SJSA1 (cell line): ENCODE measurements around the gene BTBD6. TPM values are rescaled to one million over a fixed set of nuclear protein-coding genes. Genes with fewer than 3 reads are reported as not detected.

Experiments
- DNase-seq, 2 experiments: peaks; one replicate each; pipeline ENCODE4 v3.0.0-alpha.2; 2015 to 2020; ENCODE audit warnings: low spot score in 2 of 2, low read depth in 1 of 2
- H3K27ac ChIP-seq: fragments of 250-450 bp; sonication (Bioruptor Pico); 2 replicates; pipeline ENCODE4 v1.5.1; 2020; ENCODE audit warnings: mild to moderate bottlenecking, moderate library complexity
- H3K27me3 ChIP-seq: fragments of 250-450 bp; sonication (Bioruptor Pico); replicated peaks from 2 replicates; pipeline ENCODE4 v1.5.1; 2020; ENCODE audit warnings: mild to moderate bottlenecking, moderate library complexity
- H3K36me3 ChIP-seq: fragments of 250-450 bp; sonication (Bioruptor Pico); 2 replicates; pipeline ENCODE4 v1.5.1; 2020; ENCODE audit warnings: mild to moderate bottlenecking
- H3K4me1 ChIP-seq: fragments of 250-450 bp; sonication (Bioruptor Pico); replicated peaks from 2 replicates; pipeline ENCODE4 v1.6.1; 2021; ENCODE audit warnings: mild to moderate bottlenecking
- H3K4me3 ChIP-seq: fragments of 250-450 bp; sonication (Bioruptor Pico); 2 replicates; pipeline ENCODE4 v1.5.1; 2020; ENCODE audit warnings: mild to moderate bottlenecking
- H3K9me3 ChIP-seq: fragments of 250-450 bp; sonication (Bioruptor Pico); replicated peaks from 2 replicates; pipeline ENCODE4 v1.5.1; 2020; ENCODE audit warnings: mild to moderate bottlenecking
- total RNA-seq: library from RNA; depleted of rRNA; stranded (reverse); fragments of >200 nt; shearing (Covaris generic); gene quantifications from 2 replicates; pipeline ENCODE4 v1.2.3, GENCODE V29; 2014

BTBD6 gene
- total RNA-seq, 1 experiment from 2014 or later = 80.3 TPM

DNA sequence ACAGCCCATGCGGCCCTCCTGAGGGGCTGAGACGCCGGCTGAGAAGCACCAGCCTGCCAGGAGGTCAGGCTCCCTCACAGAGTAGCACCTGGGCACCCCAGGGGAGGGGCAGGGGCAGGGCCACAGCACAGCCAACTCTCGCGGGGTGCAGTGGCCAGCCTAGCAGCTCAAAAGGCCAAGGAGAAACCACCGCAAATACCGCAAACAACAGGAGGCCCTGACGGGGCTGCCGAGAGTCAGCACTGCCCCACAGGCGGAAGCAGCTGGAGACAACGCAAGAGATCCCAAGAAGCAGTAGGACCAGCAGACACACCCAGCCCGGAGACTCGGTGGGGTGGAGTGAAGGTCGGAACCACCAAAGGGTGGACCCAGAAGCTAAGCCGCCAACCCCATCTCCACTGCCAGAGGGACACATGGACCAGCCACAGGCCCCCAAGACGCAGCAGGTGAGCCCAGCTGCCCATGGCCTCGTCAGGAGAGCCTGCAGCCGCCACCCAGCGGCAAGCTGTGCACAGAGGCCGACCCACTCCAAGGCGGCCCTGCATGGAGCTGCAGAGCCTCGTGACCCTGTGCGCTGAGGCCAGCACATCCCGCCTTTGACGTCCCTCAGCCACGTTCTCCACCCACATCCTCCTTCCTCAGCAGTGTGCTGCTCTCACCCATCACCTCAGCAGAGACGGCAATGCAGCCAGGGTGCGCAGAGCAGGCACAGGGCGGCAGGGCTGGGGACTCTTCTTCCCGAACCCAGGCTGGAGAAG lies 31.7 kb upstream of the BTBD6 start:
- Histone ChIP-seq H3K27me3 (no peaks in the 10 kb centered on the region), H3K27ac (no peak overlapping the region), H3K36me3 (peaks cover 35% of the 10 kb centered on the region), H3K4me1 (no peaks in the 10 kb centered on the region), H3K4me3 (no peak overlapping the region), H3K9me3 (no peaks in the 10 kb centered on the region)
- DNase-seq = no peak

GRCh38 chr14:105217774-105218173 lies 30.6 kb upstream of the BTBD6 start:
- no peak overlapping the region for H3K27ac ChIP-seq
- H3K27me3 ChIP-seq = no peaks in the 10 kb centered on the region
- no peaks in the 10 kb centered on the region for H3K4me1 ChIP-seq
- no peak for DNase-seq
- H3K9me3 ChIP-seq = no peaks in the 10 kb centered on the region
- H3K36me3 ChIP-seq = peaks cover 36% of the 10 kb centered on the region
- H3K4me3 ChIP-seq = no peak overlapping the region

DNA sequence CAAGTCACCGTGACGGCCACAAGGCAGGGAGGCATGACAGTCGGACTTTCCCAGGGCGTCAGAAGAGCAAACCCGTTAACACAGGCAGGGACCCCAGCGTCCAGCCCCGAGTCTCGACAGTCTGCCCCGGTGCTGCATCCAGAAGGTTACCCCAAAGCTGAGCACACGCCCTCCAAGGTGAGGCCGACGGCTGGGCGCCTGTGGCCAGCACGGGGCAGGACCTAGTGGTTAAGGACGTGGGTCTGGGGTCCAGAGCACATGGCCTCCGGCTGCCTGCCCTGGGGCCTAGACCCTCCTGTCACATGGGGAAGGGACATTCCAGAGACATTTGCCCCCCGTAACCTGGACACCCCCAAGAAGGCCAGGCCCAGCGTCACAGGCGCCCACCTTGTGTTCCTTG lies 29.7 kb upstream of the BTBD6 start:
- no peak overlapping the region for H3K4me3 ChIP-seq
- no peak for DNase-seq
- H3K4me1 ChIP-seq = peaks cover 2% of the 10 kb centered on the region; the same call in 1 of the 2 replicates
- H3K36me3 ChIP-seq = peaks cover 38% of the 10 kb centered on the region
- H3K9me3 ChIP-seq = no peaks in the 10 kb centered on the region
- no peak overlapping the region for H3K27ac ChIP-seq
- H3K27me3 ChIP-seq = no peaks in the 10 kb centered on the region

- H3K4me3 ChIP-seq = no peak overlapping the region
- H3K27me3 ChIP-seq = no peaks in the 10 kb centered on the region
- peaks cover 3% of the 10 kb centered on the region; the same call in 1 of the 2 replicates for H3K4me1 ChIP-seq
- H3K9me3 ChIP-seq = no peaks in the 10 kb centered on the region
- H3K36me3 ChIP-seq = peaks cover 43% of the 10 kb centered on the region
- no peak overlapping the region for H3K27ac ChIP-seq
- DNase-seq = no peak
These were observed 29.2 kb upstream of the BTBD6 start for GRCh38 chr14:105219043-105219612.

GRCh38 chr14:105219753-105220152 lies 28.6 kb upstream of the BTBD6 start:
- no peaks in the 10 kb centered on the region for H3K27me3 ChIP-seq
- H3K4me1 ChIP-seq = peaks cover 3% of the 10 kb centered on the region; the same call in 1 of the 2 replicates
- H3K36me3 ChIP-seq = peaks cover 47% of the 10 kb centered on the region
- no peak overlapping the region for H3K4me3 ChIP-seq
- H3K27ac ChIP-seq = no peak overlapping the region
- no peak for DNase-seq
- no peaks in the 10 kb centered on the region for H3K9me3 ChIP-seq

DNA sequence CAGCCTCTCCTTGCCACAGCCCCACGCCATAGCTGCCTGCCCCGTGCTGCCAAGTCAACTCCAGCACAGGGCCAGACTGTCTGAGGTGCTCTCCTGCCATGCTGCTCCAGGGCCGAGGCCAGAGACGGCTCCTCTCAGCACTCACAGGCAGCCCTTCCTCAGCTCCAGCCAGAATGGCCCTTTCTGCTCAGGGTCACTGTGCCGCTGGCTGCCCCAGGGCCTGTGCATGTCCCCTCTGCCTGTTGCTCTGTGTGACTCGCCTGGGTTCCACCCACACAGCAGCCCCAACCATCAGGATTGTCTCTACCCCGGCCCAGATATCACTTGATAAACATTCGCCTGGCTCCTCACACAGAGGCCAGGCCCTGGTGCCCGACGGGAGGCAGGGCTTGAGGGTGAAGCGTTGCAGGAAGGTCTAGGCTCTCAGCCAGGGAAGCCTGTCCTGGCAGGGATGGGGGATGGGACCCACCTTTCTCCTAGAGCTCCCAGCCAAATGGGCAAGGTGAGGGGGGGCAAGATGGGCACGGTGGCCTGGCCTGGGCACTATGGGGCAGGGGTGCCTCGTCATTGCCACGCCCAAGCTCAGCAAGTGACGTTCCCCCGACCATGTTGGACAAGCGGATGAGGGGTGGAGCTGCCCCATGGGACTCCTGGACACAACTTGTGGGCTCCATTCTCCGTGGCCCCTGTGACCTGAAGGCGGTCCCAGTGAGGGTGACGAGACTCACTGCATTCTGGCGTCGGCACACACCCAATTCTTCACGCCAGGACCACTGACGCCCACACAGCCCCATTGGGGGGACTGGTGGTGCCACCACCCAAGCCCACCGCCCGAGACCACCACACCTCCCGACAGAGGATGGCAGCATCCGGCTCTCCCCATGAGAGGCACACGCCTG lies 27.4 kb upstream of the BTBD6 start:
- DNase-seq = no peak
- Histone ChIP-seq H3K4me3 (no peak overlapping the region), H3K27me3 (no peaks in the 10 kb centered on the region), H3K36me3 (peaks cover 50% of the 10 kb centered on the region), H3K4me1 (peaks cover 3% of the 10 kb centered on the region; the same call in 1 of the 2 replicates), H3K27ac (no peak overlapping the region), H3K9me3 (no peaks in the 10 kb centered on the region)

DNA sequence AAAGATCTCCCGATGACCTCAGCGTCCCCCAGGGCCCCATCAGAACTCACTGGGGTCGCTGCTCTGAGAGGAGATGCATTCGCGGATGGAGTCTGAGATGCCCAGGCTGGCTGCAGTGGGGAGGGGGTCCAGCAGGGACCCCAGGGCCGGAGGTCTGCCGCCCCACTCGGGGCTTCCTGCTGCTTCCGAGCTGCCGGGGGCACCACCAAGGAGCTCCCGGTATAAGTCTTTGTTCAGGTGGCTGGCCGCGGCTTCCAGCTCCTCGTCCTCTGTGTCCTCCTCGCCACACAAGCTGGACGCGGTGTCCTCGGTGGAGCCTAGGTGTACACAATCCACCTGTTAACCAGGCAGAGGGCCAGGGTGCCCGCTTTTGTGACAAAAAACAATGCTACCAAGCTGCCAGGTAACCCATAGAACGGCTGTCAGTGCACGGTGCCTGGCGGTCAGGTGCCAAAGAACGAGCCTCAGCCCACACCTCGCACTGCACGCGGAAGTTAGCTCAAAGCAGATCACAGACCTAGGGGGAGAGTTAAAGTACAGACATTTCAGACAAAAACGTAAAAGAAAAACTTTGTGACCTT lies 26.6 kb upstream of the BTBD6 start:
- no peaks in the 10 kb centered on the region for H3K27me3 ChIP-seq

DNA sequence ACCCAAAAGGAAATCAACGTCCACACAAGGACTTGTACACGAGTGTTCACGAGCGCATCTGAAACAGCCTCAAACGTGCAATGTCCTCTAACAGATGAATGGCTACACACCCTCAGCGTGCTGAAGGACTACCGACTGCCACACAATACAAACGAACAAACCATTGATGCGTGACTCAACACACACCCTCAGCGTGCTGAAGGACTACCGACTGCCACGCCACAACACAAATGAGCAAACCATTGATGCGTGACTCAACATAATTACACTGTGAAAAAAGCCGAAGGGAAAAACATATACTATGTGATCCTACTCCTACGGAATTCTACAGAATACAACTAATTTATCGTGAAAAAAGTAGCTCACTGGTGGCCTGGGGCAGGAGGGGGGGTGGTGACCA lies 25.1 kb upstream of the BTBD6 start:
- DNase-seq = peak in 1 of 2 experiments; percentile 29
- Histone ChIP-seq H3K9me3 (no peaks in the 10 kb centered on the region), H3K36me3 (peaks cover 49% of the 10 kb centered on the region), H3K4me1 (peaks cover 3% of the 10 kb centered on the region; the same call in 1 of the 2 replicates), H3K27me3 (no peaks in the 10 kb centered on the region), H3K27ac (no peak overlapping the region), H3K4me3 (no peak overlapping the region)

More for the DNA sequence above, 26.6 kb upstream of the BTBD6 start:
- Histone ChIP-seq H3K27ac (no peak overlapping the region), H3K36me3 (peaks cover 56% of the 10 kb centered on the region), H3K4me3 (no peak overlapping the region), H3K9me3 (no peaks in the 10 kb centered on the region), H3K4me1 (peaks cover 3% of the 10 kb centered on the region; the same call in 1 of the 2 replicates)
- DNase-seq = no peak

GRCh38 chr14:105223770-105224544 lies 24.4 kb upstream of the BTBD6 start:
- Histone ChIP-seq H3K27me3 (no peaks in the 10 kb centered on the region), H3K36me3 (peaks cover 45% of the 10 kb centered on the region), H3K27ac (no peak overlapping the region), H3K9me3 (no peaks in the 10 kb centered on the region), H3K4me1 (peaks cover 3% of the 10 kb centered on the region; the same call in 1 of the 2 replicates), H3K4me3 (no peak overlapping the region)
- no peak for DNase-seq

GRCh38 chr14:105224845-105225570 lies 23.3 kb upstream of the BTBD6 start:
- Histone ChIP-seq H3K9me3 (no peaks in the 10 kb centered on the region), H3K27ac (no peak overlapping the region), H3K36me3 (peaks cover 34% of the 10 kb centered on the region), H3K27me3 (no peaks in the 10 kb centered on the region), H3K4me1 (peaks cover 3% of the 10 kb centered on the region; the same call in 1 of the 2 replicates), H3K4me3 (no peak overlapping the region)
- DNase-seq = no peak

DNA sequence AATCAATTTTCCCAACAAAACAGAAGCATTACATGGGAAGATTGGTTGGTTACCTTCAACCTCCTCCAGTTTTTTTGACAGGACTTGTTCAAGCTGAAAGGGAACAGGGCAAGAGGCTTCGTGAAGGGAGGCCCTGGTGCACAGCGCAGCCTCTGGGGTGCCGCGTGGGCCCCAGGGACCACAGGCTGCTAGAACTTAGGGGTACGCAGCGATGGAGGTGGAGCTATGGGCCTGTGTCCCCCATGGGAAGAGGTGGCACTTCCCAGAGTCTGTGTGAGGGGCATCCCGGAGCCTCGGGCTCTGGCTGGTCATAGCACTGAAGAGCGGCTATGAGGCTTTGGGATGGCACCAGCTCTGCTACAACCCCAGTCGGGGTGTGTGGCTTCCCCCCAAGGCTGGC lies 22.1 kb upstream of the BTBD6 start:
- H3K4me1 ChIP-seq = peaks cover 3% of the 10 kb centered on the region; the same call in 1 of the 2 replicates
- H3K4me3 ChIP-seq = no peak overlapping the region
- H3K27ac ChIP-seq = no peak overlapping the region
- no peak for DNase-seq
- H3K27me3 ChIP-seq = no peaks in the 10 kb centered on the region
- no peaks in the 10 kb centered on the region for H3K9me3 ChIP-seq
- peaks cover 26% of the 10 kb centered on the region for H3K36me3 ChIP-seq

GRCh38 chr14:105227346-105227745 lies 21.0 kb upstream of the BTBD6 start:
- H3K36me3 ChIP-seq = peaks cover 20% of the 10 kb centered on the region; the same call in 1 of the 2 replicates
- H3K9me3 ChIP-seq = no peaks in the 10 kb centered on the region
- H3K27me3 ChIP-seq = no peaks in the 10 kb centered on the region

More at GRCh38 chr14:105227346-105227745, 21.0 kb upstream of the BTBD6 start:
- Histone ChIP-seq H3K4me3 (no peak overlapping the region), H3K27ac (no peak overlapping the region), H3K4me1 (peaks cover 3% of the 10 kb centered on the region; the same call in 1 of the 2 replicates)
- DNase-seq = no peak
